Transverse colon (tissue), 4 donors: ENCODE measurements around the gene GOLT1A.

Experiments used
- EP300 ChIP-seq: sonication (generic); formaldehyde crosslinking; IDR thresholded peaks from one replicate; pipeline ENCODE4 v1.6.1; 2017; ENCODE audit warnings: antibody characterized with exemption, low read depth
- POLR2A ChIP-seq: fragments of 450-650 bp; IDR thresholded peaks from one replicate; pipeline ENCODE4 v1.6.1; 2016; ENCODE audit warnings: antibody characterized with exemption, mild to moderate bottlenecking, moderate library complexity
- POLR2AphosphoS5 ChIP-seq, 3 donors: sonication (generic); formaldehyde crosslinking; IDR thresholded peaks; one replicate each; pipeline ENCODE4 v1.6.1; 2016; ENCODE audit warnings: antibody characterized with exemption in 3 of 3
- TF ChIP-seq, protein P1 (sequence below), 5 experiments: fragments of 200-600 bp in 3 of 5; fragments of 450-650 bp in 2 of 5; sonication (generic) in 3 of 5; IDR thresholded peaks; 1 replicate in 2 of 5; 2 replicates in 3 of 5; pipeline ENCODE4 v1.5.1; 2016 to 2017; ENCODE audit warnings: antibody characterized with exemption in 5 of 5, inconsistent platforms in 3 of 5, mild to moderate bottlenecking in 2 of 5, moderate library complexity in 1 of 5

DNA sequence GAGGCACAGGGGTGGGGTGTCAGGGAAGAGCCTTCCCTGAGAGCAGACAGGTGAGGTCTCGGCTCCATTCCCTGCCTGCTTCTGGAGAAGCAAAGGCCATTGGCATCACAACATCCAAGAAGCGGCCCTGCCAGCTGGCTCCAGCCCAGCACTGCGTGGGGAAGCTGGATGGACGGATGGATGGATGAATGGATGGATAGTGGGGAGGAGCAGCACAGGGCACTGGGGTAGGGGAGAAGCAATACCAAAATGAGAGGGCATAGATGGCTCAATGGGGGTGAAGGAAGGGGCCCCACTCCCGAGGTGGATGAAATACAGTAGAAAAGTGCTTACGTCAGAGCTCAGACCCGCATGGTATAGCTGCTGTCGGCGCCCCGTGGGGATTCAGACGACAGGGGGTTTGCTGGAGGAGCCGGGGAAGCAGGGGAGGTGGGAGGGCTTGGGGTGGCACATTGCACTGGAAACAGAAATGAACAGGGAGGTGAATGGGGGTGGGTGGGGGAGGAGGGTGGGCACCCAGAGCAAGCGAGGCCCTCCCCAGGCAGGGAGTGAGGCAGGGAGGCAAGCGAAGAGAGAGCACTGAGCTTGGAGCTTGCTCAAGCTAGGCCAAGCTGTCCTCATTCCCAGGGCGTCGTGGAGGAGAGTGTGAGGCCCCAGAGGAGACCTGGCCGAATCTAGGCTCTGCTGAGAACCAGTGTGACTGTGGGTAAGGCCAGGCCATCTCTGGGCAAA, 9.5 kb upstream of the GOLT1A start:
- TF ChIP-seq, protein P1, sequence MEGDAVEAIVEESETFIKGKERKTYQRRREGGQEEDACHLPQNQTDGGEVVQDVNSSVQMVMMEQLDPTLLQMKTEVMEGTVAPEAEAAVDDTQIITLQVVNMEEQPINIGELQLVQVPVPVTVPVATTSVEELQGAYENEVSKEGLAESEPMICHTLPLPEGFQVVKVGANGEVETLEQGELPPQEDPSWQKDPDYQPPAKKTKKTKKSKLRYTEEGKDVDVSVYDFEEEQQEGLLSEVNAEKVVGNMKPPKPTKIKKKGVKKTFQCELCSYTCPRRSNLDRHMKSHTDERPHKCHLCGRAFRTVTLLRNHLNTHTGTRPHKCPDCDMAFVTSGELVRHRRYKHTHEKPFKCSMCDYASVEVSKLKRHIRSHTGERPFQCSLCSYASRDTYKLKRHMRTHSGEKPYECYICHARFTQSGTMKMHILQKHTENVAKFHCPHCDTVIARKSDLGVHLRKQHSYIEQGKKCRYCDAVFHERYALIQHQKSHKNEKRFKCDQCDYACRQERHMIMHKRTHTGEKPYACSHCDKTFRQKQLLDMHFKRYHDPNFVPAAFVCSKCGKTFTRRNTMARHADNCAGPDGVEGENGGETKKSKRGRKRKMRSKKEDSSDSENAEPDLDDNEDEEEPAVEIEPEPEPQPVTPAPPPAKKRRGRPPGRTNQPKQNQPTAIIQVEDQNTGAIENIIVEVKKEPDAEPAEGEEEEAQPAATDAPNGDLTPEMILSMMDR (IDR thresholded peaks at IDR 0.05) = no peak
- no peak for TF ChIP-seq POLR2A
- no peak for TF ChIP-seq EP300
- TF ChIP-seq POLR2AphosphoS5 (IDR thresholded peaks at IDR 0.05) = no peak
